GM21528 (cell line): ENCODE measurements around the gene ADGRG6.
"Not testable (repeated sequence)": the region's sequence is repeated elsewhere in the genome, so short reads cannot be mapped to it uniquely, and the experiment has no call there.

Experiments
- ATAC-seq: cut with Tn5 transposase; IDR thresholded peaks from one replicate; pipeline ENCODE4 v1.9.1; 2021; ENCODE audit warnings: mild to moderate bottlenecking, moderate library complexity; ENCODE audit not compliant: unreplicated experiment, low FRiP score

Gene ADGRG6

GRCh38 chr6:142400495-142400894 is 98.7 kb downstream of the ADGRG6 start:
- ATAC-seq = no peak

- ATAC-seq = no peak
Measured at GRCh38 chr6:142401838-142402237, 100.0 kb downstream of the ADGRG6 start.

GRCh38 chr6:142404751-142405150 is 102.9 kb downstream of the ADGRG6 start:
- ATAC-seq = no peak

GRCh38 chr6:142406131-142406530 is 104.3 kb downstream of the ADGRG6 start:
- ATAC-seq = no peak

- no peak for ATAC-seq
Measured at GRCh38 chr6:142407685-142408273, 106.0 kb downstream of the ADGRG6 start.

- ATAC-seq = no peak
Measured at GRCh38 chr6:142408409-142408808, 106.6 kb downstream of the ADGRG6 start.

DNA sequence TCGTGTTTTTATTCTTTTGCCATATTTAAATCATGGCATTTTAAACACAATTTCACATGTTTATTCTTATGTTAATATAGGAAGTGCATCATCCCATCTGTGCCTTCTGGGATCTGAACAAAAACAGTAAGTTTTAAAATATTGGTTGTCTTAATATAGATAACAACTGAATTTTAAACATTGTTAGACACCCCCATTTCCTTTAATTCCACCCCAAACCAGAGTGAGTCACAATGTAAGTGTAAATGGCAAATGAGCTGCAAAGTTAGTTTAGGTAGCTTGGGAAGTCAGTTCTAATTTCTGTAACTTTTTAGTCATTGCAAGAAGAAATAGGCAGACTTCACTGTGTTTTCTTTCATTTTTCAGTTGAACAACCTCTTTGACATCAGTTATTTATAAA is 108.0 kb downstream of the ADGRG6 start:
- ATAC-seq = no peak

DNA sequence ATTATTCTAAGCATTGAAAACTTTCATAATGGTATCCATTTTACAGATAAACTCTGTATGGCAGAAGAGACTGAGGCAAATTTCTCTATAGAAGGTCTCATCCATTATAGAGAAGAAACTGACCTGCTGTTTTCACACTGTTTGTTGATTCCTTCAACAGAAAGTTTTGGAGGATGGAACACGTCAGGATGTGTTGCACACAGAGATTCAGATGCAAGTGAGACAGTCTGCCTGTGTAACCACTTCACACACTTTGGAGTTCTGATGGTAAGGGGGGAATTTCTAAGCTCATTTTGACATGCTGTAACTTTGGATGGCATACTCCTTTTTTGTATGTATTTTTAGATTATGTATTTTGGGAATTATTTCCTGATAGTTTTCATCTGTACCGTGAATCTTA is 109.3 kb downstream of the ADGRG6 start:
- no peak for ATAC-seq

DNA sequence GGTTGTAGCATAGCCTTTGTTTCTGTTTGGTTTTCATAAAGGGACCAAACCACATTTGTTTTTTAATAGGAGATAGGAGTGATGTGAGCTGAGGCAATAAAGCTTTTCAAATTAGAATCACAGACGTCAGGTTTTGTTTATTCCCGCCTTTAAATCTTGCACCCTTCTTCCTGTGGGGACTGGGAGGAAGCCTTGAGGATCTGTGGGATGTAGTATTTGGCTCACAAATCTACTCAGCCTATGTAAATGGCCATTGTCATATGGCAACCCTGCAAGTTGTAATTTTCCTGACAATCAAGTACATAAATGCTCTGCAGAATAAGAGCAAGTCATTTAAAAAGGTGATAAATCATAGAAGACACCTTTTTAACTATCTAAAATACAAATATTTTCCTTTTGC is 110.4 kb downstream of the ADGRG6 start:
- no peak for ATAC-seq

DNA sequence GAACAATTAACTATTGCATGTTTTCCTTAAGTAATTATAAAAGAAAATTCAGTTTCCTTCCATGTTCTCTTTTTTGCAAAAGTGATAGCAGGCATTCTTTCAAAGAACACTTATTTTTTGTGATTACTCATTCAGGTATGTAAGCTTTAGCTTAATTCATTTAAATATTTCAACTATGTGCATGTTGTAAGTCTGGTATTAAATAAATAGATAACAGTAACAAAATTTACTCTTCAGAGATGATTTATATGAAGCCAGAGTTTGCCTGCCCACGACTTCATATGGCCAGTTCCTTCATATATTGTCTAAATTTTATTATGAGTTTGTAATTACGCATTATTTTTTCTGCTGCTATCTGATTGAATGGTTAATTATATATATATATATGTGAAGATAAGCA is 110.9 kb downstream of the ADGRG6 start:
- no peak for ATAC-seq

DNA sequence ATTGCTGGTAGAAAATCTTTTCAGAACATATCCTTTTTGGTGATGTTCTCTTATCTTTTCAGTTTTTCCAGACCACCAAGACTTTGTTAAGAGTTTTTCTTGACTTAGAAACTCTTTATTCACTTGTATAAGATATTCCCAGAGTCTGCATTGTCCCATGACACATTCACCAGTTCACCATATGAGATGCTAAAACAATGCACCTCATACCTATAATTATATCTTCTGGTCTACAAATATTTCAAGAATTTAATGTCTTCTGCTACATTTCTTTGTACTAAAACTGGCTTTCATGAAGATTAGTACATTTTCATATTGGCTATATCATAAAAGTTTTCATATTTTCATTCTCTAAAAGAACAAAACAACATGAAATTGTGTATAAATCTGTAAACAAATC is 111.3 kb downstream of the ADGRG6 start:
- ATAC-seq = no peak

- ATAC-seq = no peak
Measured at GRCh38 chr6:142414462-142415250, 112.8 kb downstream of the ADGRG6 start.

DNA sequence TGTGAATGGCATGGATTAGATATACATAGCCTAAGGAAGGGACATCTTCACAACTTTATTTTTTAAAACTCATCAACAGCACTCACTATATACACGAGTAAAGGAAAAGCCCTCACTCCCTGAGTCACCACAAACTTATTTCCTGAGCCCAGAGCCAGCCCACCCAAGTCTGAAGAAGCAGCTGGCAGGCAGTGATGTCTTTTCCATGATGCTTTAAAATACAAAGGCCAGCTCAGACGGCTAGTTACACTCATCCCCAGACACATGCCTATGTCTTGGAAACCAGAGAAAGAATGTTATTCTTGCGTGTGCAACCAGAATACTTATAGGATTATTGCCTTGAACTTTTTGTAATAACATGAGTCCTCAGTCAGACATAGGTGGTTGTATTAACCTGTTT is 114.4 kb downstream of the ADGRG6 start:
- no peak for ATAC-seq

DNA sequence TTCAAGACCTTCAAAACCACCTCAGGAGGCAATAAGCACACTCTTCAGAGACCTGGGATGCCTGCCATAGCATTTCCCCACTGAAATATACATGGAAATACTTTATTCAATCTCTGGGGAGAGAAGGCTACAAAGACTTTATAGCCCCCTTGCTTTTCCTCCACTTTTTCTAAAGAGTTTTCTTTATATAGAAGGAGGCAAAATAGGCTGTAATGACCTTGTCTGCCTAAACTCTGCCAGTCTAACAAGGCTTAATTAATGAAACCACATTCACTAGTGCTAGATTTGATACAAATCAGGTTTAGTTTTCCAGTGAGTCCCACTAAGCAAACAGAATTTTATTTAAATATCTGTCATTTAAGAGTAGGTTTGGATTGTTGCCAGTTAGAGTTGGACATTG is 114.9 kb downstream of the ADGRG6 start:
- ATAC-seq = no peak

GRCh38 chr6:142417331-142417750 is 115.5 kb downstream of the ADGRG6 start:
- no peak for ATAC-seq

DNA sequence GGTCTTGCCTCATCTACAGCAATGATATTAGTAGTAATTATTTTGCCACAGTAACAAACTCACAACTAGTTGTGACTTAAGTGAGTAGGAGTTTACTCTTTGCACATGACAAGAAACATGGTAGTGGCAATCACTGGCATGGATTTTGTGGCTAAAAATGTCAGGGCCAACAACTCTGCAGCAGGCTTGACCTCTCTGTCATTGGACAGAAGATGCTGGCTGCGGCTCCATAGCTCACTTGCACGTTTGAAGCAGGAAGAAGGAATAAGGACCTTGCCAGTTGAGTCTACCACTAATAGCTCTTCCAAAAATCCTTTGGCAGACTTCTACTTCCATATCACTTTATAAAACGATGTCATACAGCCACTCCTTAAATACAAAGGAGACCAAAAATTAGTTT is 117.3 kb downstream of the ADGRG6 start:
- no peak for ATAC-seq

DNA sequence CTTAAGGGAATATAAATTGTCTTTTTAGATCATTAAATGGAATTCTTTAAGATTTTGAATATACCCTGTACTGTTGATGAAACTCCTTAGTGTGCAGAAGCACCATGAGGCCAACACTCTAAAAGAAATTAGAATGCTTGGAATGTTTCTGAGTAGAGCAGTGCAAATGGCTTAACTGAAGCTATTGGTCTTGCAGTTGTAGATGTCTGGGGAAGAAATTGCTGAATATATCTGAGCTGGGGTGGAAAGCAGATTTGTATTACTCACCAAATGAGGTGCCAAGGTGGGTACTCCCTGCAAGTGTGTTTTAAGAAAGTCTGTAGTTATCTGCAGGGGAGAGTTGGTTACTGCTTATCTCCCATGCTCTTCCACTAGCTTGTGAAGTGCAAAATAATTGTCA is 119.0 kb downstream of the ADGRG6 start:
- no peak for ATAC-seq

DNA sequence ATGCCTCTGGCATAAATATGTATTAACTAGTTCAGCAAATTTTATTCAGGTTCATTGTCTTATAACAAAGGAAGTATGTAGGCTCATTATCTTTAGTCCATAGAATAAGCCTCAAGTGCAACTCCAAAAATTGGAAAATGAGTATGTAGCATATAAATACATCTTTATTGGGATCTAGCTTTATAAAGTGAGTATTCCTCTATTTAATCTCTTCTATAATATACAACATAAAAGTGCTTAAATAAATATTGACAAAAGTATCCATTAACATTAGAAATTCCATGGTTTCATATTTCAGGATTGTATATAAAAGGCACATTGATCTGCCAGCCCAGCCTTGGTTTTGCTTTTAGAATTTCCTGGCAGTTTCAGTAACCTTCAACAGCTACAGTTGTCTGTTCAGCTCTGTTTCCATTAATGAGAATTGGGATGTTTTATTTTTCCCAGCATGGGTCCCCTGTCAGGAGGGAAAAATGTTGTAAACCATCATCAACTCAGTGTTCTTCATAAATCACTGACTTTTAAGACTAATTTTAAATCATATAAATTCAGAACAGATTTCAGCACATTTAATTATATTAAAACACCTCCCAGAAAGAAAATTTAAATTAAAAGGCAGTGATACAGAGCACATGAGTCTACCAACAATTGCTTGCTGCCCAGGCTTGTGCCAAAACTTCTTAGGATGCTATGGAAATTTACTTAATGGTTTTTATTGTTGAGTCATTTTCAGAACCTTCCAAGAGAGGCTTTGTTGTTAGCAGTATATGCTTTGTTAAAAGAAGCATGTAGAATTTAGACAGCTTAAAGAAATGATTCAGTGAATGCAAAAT is 119.7 kb downstream of the ADGRG6 start:
- no peak for ATAC-seq

- not testable (repeated sequence) for ATAC-seq
Measured at GRCh38 chr6:142426444-142427132, 124.8 kb downstream of the ADGRG6 start.

DNA sequence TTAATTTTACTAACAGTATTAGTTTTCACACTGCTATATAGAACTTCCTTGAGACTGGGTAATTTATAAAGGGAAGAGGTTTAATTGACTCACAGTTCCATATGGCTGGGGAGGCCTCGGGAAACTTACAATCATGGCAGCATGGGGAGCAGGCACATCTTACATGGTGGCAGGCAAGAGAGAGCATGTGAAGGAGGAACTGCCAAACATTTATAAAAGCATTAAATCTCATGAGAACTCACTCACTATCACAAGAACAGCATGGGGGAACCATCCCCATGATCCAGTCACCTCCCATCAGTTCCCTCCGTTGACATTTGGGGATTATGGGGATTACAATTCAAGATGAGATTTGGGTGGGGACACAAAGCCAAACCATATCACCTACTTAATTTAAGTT is 126.7 kb downstream of the ADGRG6 start:
- not testable (repeated sequence) for ATAC-seq

DNA sequence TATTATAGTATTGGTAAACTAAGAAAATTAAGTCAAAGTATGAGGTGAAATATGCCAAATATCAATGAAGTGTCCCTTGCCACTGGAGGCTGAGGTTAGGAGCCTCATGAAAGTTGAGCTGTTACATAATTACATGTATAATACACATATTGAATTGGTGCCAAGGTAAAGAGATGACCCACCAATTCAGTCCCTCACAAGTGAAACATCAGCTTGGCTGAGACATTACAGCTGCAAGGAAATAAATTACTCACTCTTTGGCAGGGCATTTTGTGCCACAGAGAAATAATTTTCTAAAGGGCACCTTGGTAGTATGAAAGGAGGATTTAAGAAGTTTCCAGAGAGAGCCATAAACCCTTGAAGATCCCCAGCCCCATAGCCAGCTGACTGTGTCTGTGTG is 127.4 kb downstream of the ADGRG6 start:
- ATAC-seq = no peak
